MM.1S (cell line): ENCODE data around the gene NDUFAF2.
"Not testable (repeated sequence)": the region's sequence is repeated elsewhere in the genome, so short reads cannot be mapped to it uniquely, and the experiment has no call there.

Experiments used
- DNase-seq: peaks from one replicate; pipeline ENCODE4 v3.0.0-alpha.2; 2015
- H2AFZ ChIP-seq: fragments of 300-600 bp; sonication (generic); 2 replicates; pipeline ENCODE4 v1.6.0; 2016; ENCODE audit warnings: antibody characterized with exemption, low read length
- H3F3A ChIP-seq: fragments of 300-600 bp; sonication (generic); 2 replicates; pipeline ENCODE4 v1.6.1; 2016; ENCODE audit warnings: mild to moderate bottlenecking, antibody characterized with exemption, low read length, moderate library complexity, mixed read lengths; ENCODE audit not compliant: insufficient read depth
- H3K27ac ChIP-seq: fragments of 300-600 bp; sonication (generic); 2 replicates; pipeline ENCODE4 v1.5.1; 2016; ENCODE audit warnings: mild to moderate bottlenecking, low read length
- H3K27me3 ChIP-seq: fragments of 300-600 bp; sonication (generic); replicated peaks from 2 replicates; pipeline ENCODE4 v1.6.0; 2016; ENCODE audit warnings: low read length; ENCODE audit not compliant: insufficient read depth
- H3K36me3 ChIP-seq: fragments of 300-600 bp; sonication (generic); replicated peaks from 2 replicates; pipeline ENCODE4 v1.6.1; 2016; ENCODE audit warnings: mild to moderate bottlenecking, low read length, mixed read lengths; ENCODE audit not compliant: insufficient read depth
- H3K4me1 ChIP-seq: fragments of 300-600 bp; sonication (generic); 2 replicates; pipeline ENCODE4 v1.6.1; 2016; ENCODE audit warnings: low read length, mixed read lengths
- H3K4me2 ChIP-seq: fragments of 300-600 bp; sonication (generic); 2 replicates; pipeline ENCODE4 v1.6.0; 2016; ENCODE audit warnings: low read depth, low read length
- H3K4me3 ChIP-seq: fragments of 300-600 bp; sonication (generic); 2 replicates; pipeline ENCODE4 v1.5.1; 2016; ENCODE audit warnings: low read length, mixed read lengths
- H3K79me2 ChIP-seq: fragments of 300-600 bp; sonication (generic); 2 replicates; pipeline ENCODE4 v1.6.1; 2016; ENCODE audit warnings: mixed run types, low read length, mixed read lengths
- H3K9ac ChIP-seq: fragments of 300-600 bp; sonication (generic); 2 replicates; pipeline ENCODE4 v1.6.1; 2016; ENCODE audit warnings: low read length, mixed read lengths
- H3K9me2 ChIP-seq: fragments of 300-600 bp; sonication (generic); replicated peaks from 2 replicates; pipeline ENCODE4 v1.6.1; 2016; ENCODE audit warnings: mild to moderate bottlenecking, low read length, mixed read lengths; ENCODE audit not compliant: insufficient read depth
- H3K9me3 ChIP-seq: fragments of 300-600 bp; sonication (generic); replicated peaks from 2 replicates; pipeline ENCODE4 v1.6.1; 2016; ENCODE audit warnings: mild to moderate bottlenecking, low read length, mixed read lengths; ENCODE audit not compliant: insufficient read depth
- H4K20me1 ChIP-seq: fragments of 300-600 bp; sonication (generic); 2 replicates; pipeline ENCODE4 v1.6.1; 2016; ENCODE audit warnings: mild to moderate bottlenecking, low read length, moderate library complexity, mixed read lengths; ENCODE audit not compliant: insufficient read depth
- EZH2 ChIP-seq: fragments of 300-600 bp; sonication (generic); optimal IDR thresholded peaks from 2 replicates; pipeline ENCODE3; 2017; ENCODE audit warnings: low read depth, mild to moderate bottlenecking, antibody characterized with exemption, low read length, mixed read lengths
- EZH2phosphoT487 ChIP-seq: fragments of 300-600 bp; sonication (generic); IDR thresholded peaks from 2 replicates; pipeline ENCODE4 v1.6.1; 2018; ENCODE audit warnings: antibody characterized with exemption, low read length
- TF ChIP-seq, protein P1 (sequence below): fragments of 300-600 bp; sonication (generic); IDR thresholded peaks from 2 replicates; pipeline ENCODE4 v1.5.1; 2016; ENCODE audit warnings: antibody characterized with exemption, low read length, mixed read lengths

Gene NDUFAF2

DNA sequence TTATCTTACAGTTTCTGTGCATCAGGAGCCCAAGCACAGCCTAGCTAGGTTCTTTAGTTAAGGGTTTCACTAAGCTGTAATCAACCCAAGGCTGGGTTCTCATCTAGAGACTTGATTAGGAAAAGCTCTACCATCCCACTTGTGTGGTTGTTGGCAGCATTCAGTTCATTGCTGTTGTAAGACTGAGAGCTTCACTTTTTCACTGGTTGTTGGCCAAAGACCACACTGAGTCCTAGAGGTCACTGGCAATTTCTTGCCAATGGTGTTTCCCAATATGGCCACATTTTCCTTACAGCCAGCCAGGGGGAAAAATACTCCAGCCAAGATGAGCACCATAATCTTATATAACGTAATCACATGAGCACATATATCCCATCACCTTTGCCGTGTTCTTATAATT, 142.9 kb downstream of the NDUFAF2 start:
- Histone ChIP-seq H3K79me2 (no peaks in the 10 kb centered on the region), H3K9me3 (no peaks in the 10 kb centered on the region), H2AFZ (no peak overlapping the region), H3K4me3 (no peak overlapping the region), H3K4me2 (no peak overlapping the region), H3K36me3 (no peaks in the 10 kb centered on the region), H3K4me1 (no peaks in the 10 kb centered on the region), H3F3A (no peaks in the 10 kb centered on the region), H3K9me2 (no peaks in the 10 kb centered on the region), H3K27me3 (no peaks in the 10 kb centered on the region), H4K20me1 (no peaks in the 10 kb centered on the region), H3K9ac (no peak overlapping the region), H3K27ac (no peak overlapping the region)
- no peak for DNase-seq
- TF ChIP-seq EZH2 (no peak), EZH2phosphoT487 (no peak)
- TF ChIP-seq, protein P1, sequence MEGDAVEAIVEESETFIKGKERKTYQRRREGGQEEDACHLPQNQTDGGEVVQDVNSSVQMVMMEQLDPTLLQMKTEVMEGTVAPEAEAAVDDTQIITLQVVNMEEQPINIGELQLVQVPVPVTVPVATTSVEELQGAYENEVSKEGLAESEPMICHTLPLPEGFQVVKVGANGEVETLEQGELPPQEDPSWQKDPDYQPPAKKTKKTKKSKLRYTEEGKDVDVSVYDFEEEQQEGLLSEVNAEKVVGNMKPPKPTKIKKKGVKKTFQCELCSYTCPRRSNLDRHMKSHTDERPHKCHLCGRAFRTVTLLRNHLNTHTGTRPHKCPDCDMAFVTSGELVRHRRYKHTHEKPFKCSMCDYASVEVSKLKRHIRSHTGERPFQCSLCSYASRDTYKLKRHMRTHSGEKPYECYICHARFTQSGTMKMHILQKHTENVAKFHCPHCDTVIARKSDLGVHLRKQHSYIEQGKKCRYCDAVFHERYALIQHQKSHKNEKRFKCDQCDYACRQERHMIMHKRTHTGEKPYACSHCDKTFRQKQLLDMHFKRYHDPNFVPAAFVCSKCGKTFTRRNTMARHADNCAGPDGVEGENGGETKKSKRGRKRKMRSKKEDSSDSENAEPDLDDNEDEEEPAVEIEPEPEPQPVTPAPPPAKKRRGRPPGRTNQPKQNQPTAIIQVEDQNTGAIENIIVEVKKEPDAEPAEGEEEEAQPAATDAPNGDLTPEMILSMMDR = no peak

DNA sequence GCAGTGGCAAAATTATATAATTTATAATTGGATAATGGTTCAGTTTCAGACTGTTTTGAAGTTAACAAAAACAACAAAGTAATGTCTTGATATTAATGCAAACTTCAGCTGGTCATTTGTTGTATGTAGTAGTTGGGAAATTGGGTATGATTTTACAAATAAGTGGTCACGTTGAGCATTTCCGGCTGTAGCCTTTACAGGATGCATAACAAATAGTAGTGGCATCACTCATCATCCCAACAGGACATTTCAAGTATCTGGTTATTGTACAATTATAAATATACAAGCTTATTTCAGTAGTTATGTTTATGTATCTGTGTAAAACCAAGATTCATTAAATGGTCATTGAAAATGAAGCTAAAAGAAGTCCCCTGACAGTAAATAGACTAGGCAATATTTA, 144.3 kb downstream of the NDUFAF2 start:
- H3K4me3 ChIP-seq = no peak overlapping the region
- DNase-seq = no peak
- no peak overlapping the region for H3K4me2 ChIP-seq

DNA sequence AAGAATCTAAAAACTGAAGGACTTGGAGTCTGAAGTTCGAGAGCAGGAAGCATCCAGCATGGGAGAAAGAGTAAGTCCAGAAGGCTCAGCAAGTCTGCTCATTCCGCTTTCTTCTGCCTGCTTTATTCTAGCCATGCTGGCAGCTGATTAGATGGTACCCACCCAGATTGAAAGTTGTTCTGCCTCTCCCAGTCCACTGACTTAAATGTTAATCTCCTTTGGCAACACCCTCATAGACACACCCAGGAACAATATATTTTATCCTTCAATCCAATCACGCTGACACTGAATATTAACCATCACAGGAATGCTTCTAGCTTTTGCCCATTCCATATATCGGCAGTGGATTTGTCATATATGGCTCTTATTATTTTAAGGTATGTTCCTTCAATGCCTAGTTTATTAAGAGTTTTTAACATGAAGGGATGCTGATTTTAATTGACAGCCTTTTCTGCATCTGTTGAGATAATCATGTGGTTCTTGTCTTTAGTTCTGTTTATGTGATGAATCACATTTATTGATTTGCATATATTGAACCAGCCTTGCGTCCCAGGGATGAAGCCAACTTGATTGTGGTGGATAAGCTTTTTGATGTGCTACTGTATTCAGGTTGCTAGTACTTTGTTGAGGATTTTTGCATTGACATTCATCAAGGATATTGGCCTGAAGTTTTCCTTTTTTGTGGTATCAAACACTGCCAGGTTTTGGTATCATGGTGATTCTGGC, 148.2 kb downstream of the NDUFAF2 start:
- H3K79me2 ChIP-seq, H3K9me3 ChIP-seq, H3K4me2 ChIP-seq, H3K4me1 ChIP-seq, H3K36me3 ChIP-seq, H4K20me1 ChIP-seq, H3K27ac ChIP-seq, H3K9me2 ChIP-seq, H3F3A ChIP-seq, H3K27me3 ChIP-seq, DNase-seq, H3K9ac ChIP-seq, H2AFZ ChIP-seq, H3K4me3 ChIP-seq: not testable (repeated sequence)

More for the DNA sequence above, 144.3 kb downstream of the NDUFAF2 start:
- H3F3A ChIP-seq = no peaks in the 10 kb centered on the region
- no peaks in the 10 kb centered on the region for H3K9me2 ChIP-seq
- H3K27me3 ChIP-seq = no peaks in the 10 kb centered on the region
- no peaks in the 10 kb centered on the region for H3K4me1 ChIP-seq
- H3K79me2 ChIP-seq = no peaks in the 10 kb centered on the region
- H3K27ac ChIP-seq = no peak overlapping the region
- no peaks in the 10 kb centered on the region for H4K20me1 ChIP-seq
- H3K9ac ChIP-seq = no peak overlapping the region
- H2AFZ ChIP-seq = no peak overlapping the region
- no peaks in the 10 kb centered on the region for H3K36me3 ChIP-seq
- TF ChIP-seq EZH2phosphoT487 (no peak), EZH2 (no peak)
- TF ChIP-seq, protein P1 = no peak
- H3K9me3 ChIP-seq = no peaks in the 10 kb centered on the region

DNA sequence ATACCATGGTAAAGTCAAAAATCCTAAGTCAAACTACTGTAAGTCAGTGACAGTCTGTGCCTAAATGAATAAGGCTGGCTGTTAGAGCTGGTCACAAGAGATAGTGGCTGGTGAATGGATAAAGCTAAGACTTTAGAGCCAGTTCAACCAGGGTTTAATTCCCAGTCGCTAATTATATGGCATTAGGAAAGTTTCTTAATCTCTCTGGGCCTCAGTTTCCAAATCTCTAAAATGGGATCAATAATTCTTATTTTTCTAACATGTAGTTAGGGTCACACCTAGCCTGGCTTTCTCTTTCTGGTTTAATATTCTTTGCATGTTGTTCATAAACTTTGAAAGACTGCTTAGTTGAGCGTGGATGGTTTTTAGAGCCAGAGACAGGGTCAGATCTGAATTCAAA, 152.5 kb downstream of the NDUFAF2 start:
- no peak overlapping the region for H2AFZ ChIP-seq
- H3K9me2 ChIP-seq = no peaks in the 10 kb centered on the region
- no peaks in the 10 kb centered on the region for H3K27me3 ChIP-seq
- no peaks in the 10 kb centered on the region for H4K20me1 ChIP-seq
- H3K36me3 ChIP-seq = no peaks in the 10 kb centered on the region
- no peaks in the 10 kb centered on the region for H3K4me1 ChIP-seq
- H3K27ac ChIP-seq = no peak overlapping the region
- TF ChIP-seq EZH2phosphoT487 = no peak
- TF ChIP-seq, protein P1 = no peak
- no peak for TF ChIP-seq EZH2
- DNase-seq = no peak
- H3K9me3 ChIP-seq = no peaks in the 10 kb centered on the region
- H3F3A ChIP-seq = no peaks in the 10 kb centered on the region
- no peaks in the 10 kb centered on the region for H3K79me2 ChIP-seq
- no peak overlapping the region for H3K9ac ChIP-seq
- H3K4me2 ChIP-seq = no peak overlapping the region
- H3K4me3 ChIP-seq = no peak overlapping the region
